Ovary (tissue), 9 donors: ENCODE data around the gene OR10H1. TPM values are rescaled to one million over a fixed set of nuclear protein-coding genes. Genes with fewer than 3 reads are reported as not detected.
A peak's percentile ranks its signal among the peaks of the same experiment; 100 is the strongest.
"Not testable (repeated sequence)": the region's sequence is repeated elsewhere in the genome, so short reads cannot be mapped to it uniquely, and the experiment has no call there.

Experiments used
- DNase-seq, 5 donors: peaks; one replicate each; pipeline ENCODE4 v3.0.0-alpha.2; 2019 to 2020
- H3K27ac ChIP-seq, 2 donors: fragments of 200-600 bp; one replicate each; pipeline versions ENCODE4 v1.5.1 to v1.8.0; 2019 to 2022
- H3K27me3 ChIP-seq: fragments of 200-600 bp; one replicate; pipeline ENCODE4 v1.8.0; 2022
- H3K36me3 ChIP-seq: fragments of 200-600 bp; sonication (generic); one replicate; pipeline ENCODE4 v1.5.1; 2019
- H3K4me1 ChIP-seq: one replicate; pipeline ENCODE4 v1.8.1; 2013; ENCODE audit warnings: mild to moderate bottlenecking, moderate library complexity; ENCODE audit not compliant: insufficient read depth
- H3K4me3 ChIP-seq: fragments of 200-600 bp; sonication (generic); one replicate; pipeline ENCODE4 v1.5.1; 2017
- H3K9me3 ChIP-seq, 2 donors: fragments of 200-600 bp in 1 of 2; sonication (generic) in 1 of 2; one replicate each; pipeline versions ENCODE4 v1.5.1 to v1.8.1; 2013 to 2019; ENCODE audit warnings: mild to moderate bottlenecking in 1 of 2, moderate library complexity in 1 of 2
- EP300 ChIP-seq: sonication (generic); formaldehyde crosslinking; IDR thresholded peaks from one replicate; pipeline ENCODE4 v1.6.1; 2017; ENCODE audit warnings: antibody characterized with exemption
- POLR2A ChIP-seq: fragments of 450-650 bp; IDR thresholded peaks from one replicate; pipeline ENCODE4 v1.6.1; 2017; ENCODE audit warnings: antibody characterized with exemption, mild to moderate bottlenecking, moderate library complexity
- WGBS, 3 donors: extraction: QIAGEN DNeasy Blood & Tissue Kit in 1 of 3; methylation state at CpG; one replicate each; pipeline versions ENCODE4 v1.1.5 to v1.1.7; 2013 to 2017; 5-methylcytosine and 5-hydroxymethylcytosine counted together
- intact Hi-C, 4 donors: fragments of 100-400 bp; cut with DNase I; formaldehyde crosslinking; loops; one replicate each; pipeline versions ENCODE4 v1.11.0 to v1.15.1; 2022 to 2023
- polyA plus RNA-seq, 2 donors: library from polyadenylated mRNA; stranded (reverse); fragments of 200-250 nt in 1 of 2; fragments of 350-450 nt in 1 of 2; fragmentation: Illumina TruSeq in 1 of 2; extraction: RNeasy Lipid Tissue Mini Kit (QIAGEN cat#74804) in 1 of 2; gene quantifications; one replicate each; pipeline ENCODE4 v1.2.3, GENCODE V29; 2013 to 2014
- total RNA-seq, 7 donors: library from RNA; depleted of rRNA in 2 of 7; stranded (reverse); fragments of >200 nt in 2 of 7; fragmentation: NEBNext Ultra II Directional in 3 of 7; extraction: Animal tissue kit (Norgen Biotek cat#: 25700) in 3 of 7; gene quantifications; one replicate each; pipeline versions ENCODE4 v1.1.0 to v1.2.4, GENCODE V29; 2016 to 2023
- TF ChIP-seq, protein P1 (sequence below), 3 donors: fragments of 450-650 bp in 2 of 3; fragments of 200-600 bp in 1 of 3; IDR thresholded peaks; one replicate each; pipeline versions ENCODE4 v1.5.1 to v1.8.0; 2016 to 2022; ENCODE audit warnings: antibody characterized with exemption in 3 of 3, mild to moderate bottlenecking in 1 of 3
- donor health status: DM: no; HTN: no; CAD: no; lungs with moderate emphysema.
- donor health status: DM: no; HTN: no; CAD: no.
- donor health status: Bipolar disorder and iron deficiency.
- donor health status: DM: yes; HTN: yes; CAD: no.
- donor health status: DM: no; HTN: no; CAD: no.
- donor health status: DM: yes; HTN: yes; CAD: no.

Gene OR10H1
- total and polyA plus RNA-seq, 9 donors, result not detected

DNA sequence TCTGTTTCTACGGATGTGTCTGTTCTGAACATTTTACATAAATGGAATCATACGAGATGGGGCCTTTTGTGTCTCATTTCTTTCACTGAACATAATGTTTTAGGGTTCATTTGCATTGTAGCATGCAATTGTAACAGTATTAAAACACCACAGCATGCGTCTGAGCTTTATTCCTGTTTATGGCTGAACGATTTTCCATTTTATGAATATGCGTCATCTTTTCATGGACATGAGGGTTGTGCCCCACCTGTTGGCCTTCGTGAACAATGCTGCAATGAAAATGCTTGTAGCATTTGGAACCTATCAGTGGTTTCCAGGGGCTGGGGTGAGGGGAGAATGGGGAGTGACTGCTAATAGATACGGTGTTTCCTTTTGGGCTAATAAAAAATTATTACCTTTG lies 5.1 kb downstream of the OR10H1 start:
- intact Hi-C loops, result no loop called here
- H3K36me3 ChIP-seq, result no peaks in the 10 kb centered on the region
- TF ChIP-seq, protein P1, sequence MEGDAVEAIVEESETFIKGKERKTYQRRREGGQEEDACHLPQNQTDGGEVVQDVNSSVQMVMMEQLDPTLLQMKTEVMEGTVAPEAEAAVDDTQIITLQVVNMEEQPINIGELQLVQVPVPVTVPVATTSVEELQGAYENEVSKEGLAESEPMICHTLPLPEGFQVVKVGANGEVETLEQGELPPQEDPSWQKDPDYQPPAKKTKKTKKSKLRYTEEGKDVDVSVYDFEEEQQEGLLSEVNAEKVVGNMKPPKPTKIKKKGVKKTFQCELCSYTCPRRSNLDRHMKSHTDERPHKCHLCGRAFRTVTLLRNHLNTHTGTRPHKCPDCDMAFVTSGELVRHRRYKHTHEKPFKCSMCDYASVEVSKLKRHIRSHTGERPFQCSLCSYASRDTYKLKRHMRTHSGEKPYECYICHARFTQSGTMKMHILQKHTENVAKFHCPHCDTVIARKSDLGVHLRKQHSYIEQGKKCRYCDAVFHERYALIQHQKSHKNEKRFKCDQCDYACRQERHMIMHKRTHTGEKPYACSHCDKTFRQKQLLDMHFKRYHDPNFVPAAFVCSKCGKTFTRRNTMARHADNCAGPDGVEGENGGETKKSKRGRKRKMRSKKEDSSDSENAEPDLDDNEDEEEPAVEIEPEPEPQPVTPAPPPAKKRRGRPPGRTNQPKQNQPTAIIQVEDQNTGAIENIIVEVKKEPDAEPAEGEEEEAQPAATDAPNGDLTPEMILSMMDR (IDR thresholded peaks at IDR 0.05), result peak in 2 of 3 donors; percentile 25 to 40
- TF ChIP-seq EP300 (no peak), POLR2A (no peak)
- H3K27me3 ChIP-seq, result no peaks in the 10 kb centered on the region
- DNase-seq, result peak in 1 of 5 donors; percentile 25
- H3K4me1 ChIP-seq, result no peaks in the 10 kb centered on the region
- H3K27ac ChIP-seq, result no peak overlapping the region
- WGBS, 3 donors, result 13 to 22% (median 18%) methylated on average over 7 of the region's 7 CpGs
- no peak overlapping the region for H3K4me3 ChIP-seq
- H3K9me3 ChIP-seq, result no peaks in the 10 kb centered on the region

DNA sequence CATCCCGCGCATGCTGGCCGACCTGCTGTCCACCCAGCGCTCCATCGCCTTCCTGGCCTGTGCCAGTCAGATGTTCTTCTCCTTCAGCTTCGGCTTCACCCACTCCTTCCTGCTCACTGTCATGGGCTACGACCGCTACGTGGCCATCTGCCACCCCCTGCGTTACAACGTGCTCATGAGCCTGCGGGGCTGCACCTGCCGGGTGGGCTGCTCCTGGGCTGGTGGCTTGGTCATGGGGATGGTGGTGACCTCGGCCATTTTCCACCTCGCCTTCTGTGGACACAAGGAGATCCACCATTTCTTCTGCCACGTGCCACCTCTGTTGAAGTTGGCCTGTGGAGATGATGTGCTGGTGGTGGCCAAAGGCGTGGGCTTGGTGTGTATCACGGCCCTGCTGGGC lies 21.2 kb downstream of the OR10H1 start:
- 91 to 93% (median 92%) methylated on average over 18 of the region's 18 CpGs for WGBS, 3 donors
- H3K4me3 ChIP-seq, H3K4me1 ChIP-seq, H3K36me3 ChIP-seq, DNase-seq, H3K27me3 ChIP-seq, H3K27ac ChIP-seq, intact Hi-C loops, H3K9me3 ChIP-seq: not testable (repeated sequence)

DNA sequence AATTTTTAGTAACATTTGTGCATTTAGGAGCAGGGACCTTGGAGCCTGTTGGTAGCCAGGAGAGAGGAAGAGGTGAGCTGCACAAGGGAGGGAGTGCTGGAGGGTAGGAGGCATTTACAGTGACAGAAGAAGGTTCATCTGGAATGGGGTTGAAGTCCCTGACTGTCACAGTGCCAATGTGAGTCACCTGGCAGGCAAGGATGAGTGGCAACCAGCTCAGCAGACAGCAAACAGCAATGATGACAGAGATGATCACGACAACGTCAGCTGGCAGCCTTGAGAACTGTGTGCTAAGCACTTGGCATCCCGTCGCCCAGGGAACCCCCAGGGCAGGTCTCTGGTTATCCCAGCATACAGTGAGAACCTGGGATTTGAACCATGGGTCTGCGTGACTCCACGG lies 25.4 kb downstream of the OR10H1 start:
- H3K9me3 ChIP-seq, result no peaks in the 10 kb centered on the region
- 42 to 55% (median 55%) methylated on average over 6 of the region's 6 CpGs for WGBS, 3 donors
- no peak for DNase-seq
- no peaks in the 10 kb centered on the region for H3K36me3 ChIP-seq
- TF ChIP-seq, protein P1 (IDR thresholded peaks at IDR 0.05), result no peak
- TF ChIP-seq EP300 (no peak), POLR2A (no peak)
- H3K4me3 ChIP-seq, result no peak overlapping the region
- H3K27ac ChIP-seq, result no peak overlapping the region
- no peaks in the 10 kb centered on the region for H3K4me1 ChIP-seq
- intact Hi-C loops, result no loop called here
- no peaks in the 10 kb centered on the region for H3K27me3 ChIP-seq

DNA sequence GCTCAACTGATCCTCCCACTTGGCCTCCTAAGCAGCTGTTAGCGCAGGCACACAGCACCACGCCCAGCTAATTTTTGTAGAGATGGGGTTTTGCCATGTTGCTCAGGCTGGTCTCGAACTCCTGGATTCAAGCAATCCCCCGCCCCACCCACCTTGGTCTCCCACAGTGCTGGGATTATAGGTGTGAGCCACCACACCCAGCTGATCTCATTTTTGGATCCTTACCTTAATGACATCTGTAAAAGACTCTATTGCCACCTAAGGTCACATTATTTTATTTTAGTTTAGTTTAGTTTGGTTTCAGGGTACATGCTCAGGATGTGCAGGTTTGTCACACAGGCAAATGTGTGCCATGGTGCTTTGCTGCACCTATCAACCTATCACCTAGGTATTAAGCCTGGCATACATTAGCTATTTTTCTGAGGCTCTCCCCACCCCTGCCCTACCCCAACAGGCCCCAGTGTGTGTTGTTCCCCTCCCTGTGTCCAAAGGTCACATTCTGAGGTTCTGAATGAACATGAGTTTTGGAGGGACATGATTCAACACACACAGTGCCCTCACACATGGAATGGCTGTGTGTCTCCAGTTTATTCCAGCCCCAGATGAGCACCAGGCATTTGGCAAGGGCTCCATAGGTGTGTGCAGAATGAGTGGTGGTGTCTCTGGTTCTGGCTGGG lies 26.7 kb downstream of the OR10H1 start:
- 71 to 80% (median 72%) methylated on average over 4 of the region's 4 CpGs for WGBS, 3 donors
- Histone ChIP-seq H3K36me3 (no peaks in the 10 kb centered on the region), H3K9me3 (no peaks in the 10 kb centered on the region), H3K27ac (no peak overlapping the region), H3K27me3 (no peaks in the 10 kb centered on the region), H3K4me3 (no peak overlapping the region), H3K4me1 (no peaks in the 10 kb centered on the region)
- TF ChIP-seq, protein P1 (IDR thresholded peaks at IDR 0.05), result no peak
- TF ChIP-seq EP300, result no peak
- no peak for TF ChIP-seq POLR2A
- no peak for DNase-seq
- intact Hi-C loops, result no loop called here

DNA sequence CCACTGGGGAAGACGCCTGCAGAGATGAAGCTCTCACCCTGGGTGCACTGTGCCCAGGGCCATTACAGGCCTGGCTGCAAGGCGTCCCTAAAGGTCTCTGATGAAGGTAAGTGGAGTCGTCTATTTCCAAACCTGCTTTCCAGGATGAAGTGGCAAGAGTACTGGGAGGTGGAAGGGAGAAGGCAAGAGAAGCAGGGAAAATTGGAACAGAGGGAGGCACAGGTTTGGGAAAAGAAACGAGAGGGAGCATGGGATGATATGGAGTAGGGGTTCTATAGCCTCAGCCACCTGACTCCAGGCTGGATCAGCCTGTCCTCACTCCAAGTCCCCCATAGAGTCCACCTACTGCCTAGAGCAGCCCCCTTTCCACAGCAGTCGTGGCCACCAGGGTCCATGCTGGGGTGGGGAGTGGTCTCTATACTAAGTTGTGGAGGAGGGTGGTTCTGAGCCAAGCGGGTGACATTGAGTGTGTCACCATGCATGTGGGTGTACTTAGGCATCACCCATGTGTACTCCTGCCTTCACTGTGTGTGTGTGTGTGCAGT lies 27.8 kb downstream of the OR10H1 start, which contains the start of gene OR10H5:
OR10H5 (plus strand) TSS at position 51 of the 545 bp plus-strand sequence. CDS start 6,388 bp downstream, outside the sequence.
- no peak within 1 kb of the TSS for H3K4me3 ChIP-seq
- TF ChIP-seq POLR2A, result no peak
- TF ChIP-seq, protein P1 (IDR thresholded peaks at IDR 0.05), result no peak
- no peak for TF ChIP-seq EP300
- no peaks in the 10 kb centered on the region for H3K9me3 ChIP-seq
- H3K36me3 ChIP-seq, result no peaks in the 10 kb centered on the region
- WGBS, 3 donors, result 57 to 66% (median 62%) methylated on average over 6 of the region's 6 CpGs
- intact Hi-C loops, result no loop called here
- DNase-seq, result no peak
- no peaks in the 10 kb centered on the region for H3K4me1 ChIP-seq
- no peaks in the 10 kb centered on the region for H3K27me3 ChIP-seq
- no peak within 1 kb of the TSS for H3K27ac ChIP-seq

DNA sequence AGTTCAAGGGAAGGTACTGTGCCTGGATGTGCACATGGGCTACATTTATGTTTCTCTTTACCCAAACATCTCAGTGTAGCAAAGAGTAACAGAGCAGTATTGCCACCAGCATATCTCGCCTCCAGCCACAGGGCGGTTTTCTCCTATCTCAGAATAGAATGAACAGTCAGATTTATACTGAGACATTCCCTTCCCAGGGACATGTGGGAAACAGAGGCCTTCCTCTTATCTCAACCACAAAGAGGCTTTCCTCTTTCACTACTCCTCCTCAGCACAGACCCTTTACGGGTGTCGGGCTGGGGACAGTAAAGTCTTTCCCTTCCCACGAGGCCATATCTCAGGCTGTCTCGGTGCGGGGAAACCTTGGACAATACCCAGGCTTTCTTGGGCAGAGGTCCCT lies 32.6 kb downstream of the OR10H1 start:
- DNase-seq, intact Hi-C loops, H3K9me3 ChIP-seq, H3K4me3 ChIP-seq, H3K27me3 ChIP-seq, H3K27ac ChIP-seq, H3K36me3 ChIP-seq: not testable (repeated sequence)
- 11 to 29% (median 21%) methylated on average over 7 of the region's 7 CpGs for WGBS, 3 donors
- peaks cover 12% of the 10 kb centered on the region for H3K4me1 ChIP-seq
